SW 1271 (cell line): Measurements from ENCODE around the gene GDF9.

Source experiments
- DNase-seq, 2 experiments: peaks; one replicate each; lab custom pipeline; 2025; lab: John Stamatoyannopoulos, UW

The GDF9 gene

GRCh38 chr5:132820162-132820754, 46.0 kb downstream of the GDF9 start:
- DNase-seq, result peak; percentile 62 to 86

GRCh38 chr5:132819468-132819867, 46.8 kb downstream of the GDF9 start:
- no peak for DNase-seq

DNA sequence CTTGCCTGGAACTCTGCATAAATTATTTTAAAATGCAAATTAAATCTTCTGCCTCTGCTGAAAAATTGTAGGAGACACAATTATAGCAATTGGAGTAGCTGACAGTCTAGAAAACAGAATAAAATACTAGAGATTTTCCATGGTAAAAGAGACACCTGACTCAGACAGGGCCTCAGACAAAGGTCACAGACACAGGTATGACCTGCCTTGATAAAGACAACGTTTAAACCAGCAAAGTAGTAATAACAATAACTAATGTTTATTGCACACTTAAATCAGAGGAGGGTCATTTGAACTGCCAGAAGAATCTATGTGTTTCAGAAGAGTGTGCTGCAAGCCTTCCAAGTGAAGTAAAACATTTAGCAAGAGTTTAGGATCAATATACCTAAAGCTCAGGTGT, 49.3 kb downstream of the GDF9 start:
- no peak for DNase-seq

- no peak for DNase-seq
These were observed 49.7 kb downstream of the GDF9 start for GRCh38 chr5:132816554-132816953.

GRCh38 chr5:132816083-132816482, 50.2 kb downstream of the GDF9 start:
- DNase-seq, result no peak

DNA sequence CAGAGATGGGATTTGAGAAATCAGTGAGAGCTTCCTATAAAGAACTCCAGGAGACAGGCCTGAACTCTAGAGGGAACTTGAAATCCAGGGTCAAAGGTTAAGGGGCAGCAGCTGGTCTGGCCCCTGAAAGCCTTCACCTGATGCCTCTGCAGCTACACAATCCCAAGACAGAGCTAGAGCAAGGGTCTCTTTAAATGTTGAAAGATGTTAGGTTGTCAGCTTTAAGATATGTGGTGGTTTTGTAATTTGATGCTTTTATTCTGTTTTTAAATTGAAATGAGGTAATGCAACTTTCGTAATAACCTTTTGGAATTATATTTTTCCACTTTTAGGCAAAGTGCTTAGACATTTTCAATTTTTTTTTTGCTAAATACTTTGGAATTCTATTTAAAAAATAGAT, 50.8 kb downstream of the GDF9 start:
- DNase-seq, result no peak

GRCh38 chr5:132814503-132815294, 51.6 kb downstream of the GDF9 start:
- no peak for DNase-seq

DNA sequence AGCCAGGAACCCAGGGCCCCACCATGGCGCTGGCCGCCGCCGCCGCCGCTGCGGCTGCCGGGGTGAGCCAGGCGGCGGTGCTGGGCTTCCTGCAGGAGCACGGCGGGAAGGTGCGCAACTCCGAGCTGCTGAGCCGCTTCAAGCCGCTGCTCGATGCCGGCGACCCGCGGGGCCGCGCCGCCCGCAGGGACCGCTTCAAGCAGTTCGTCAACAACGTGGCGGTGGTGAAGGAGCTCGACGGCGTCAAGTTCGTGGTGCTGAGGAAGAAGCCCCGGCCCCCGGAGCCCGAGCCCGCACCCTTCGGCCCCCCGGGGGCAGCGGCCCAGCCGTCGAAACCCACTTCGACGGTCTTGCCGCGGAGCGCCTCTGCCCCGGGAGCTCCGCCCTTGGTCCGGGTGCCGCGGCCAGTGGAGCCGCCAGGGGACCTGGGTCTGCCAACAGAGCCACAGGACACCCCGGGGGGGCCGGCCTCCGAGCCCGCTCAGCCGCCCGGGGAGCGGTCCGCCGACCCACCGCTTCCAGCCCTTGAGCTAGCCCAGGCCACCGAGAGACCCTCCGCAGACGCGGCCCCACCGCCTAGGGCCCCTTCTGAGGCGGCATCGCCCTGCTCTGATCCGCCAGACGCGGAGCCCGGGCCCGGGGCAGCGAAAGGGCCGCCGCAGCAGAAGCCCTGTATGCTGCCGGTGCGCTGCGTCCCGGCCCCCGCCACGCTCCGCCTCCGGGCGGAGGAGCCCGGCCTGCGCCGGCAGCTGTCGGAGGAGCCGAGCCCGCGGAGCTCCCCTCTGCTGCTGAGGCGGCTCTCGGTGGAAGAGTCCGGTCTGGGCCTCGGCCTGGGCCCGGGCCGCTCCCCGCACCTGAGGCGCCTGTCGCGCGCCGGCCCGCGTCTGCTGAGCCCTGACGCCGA, 52.4 kb downstream of the GDF9 start:
- DNase-seq, result no peak

- no peak for DNase-seq
These were observed 53.3 kb downstream of the GDF9 start, which contains the start of gene SOWAHA for GRCh38 chr5:132812781-132813598. Gene SOWAHA (plus strand): TSS chr5:132813302. CDS start chr5:132813622, 320 bp downstream.

- no peak for DNase-seq
These were observed 54.0 kb downstream of the GDF9 start for GRCh38 chr5:132812123-132812765.
